HG02798 (cell line): ENCODE results near the gene EML1.

Experiments used
- ATAC-seq: cut with Tn5 transposase; IDR thresholded peaks from one replicate; pipeline ENCODE4 v1.9.1; 2021; ENCODE audit warnings: mild to moderate bottlenecking; ENCODE audit not compliant: unreplicated experiment, poor library complexity

The EML1 gene

GRCh38 chr14:99820702-99821331, 27.6 kb downstream of the EML1 start:
- no peak for ATAC-seq

- no peak for ATAC-seq
These were observed 28.6 kb downstream of the EML1 start for GRCh38 chr14:99821519-99822508.

GRCh38 chr14:99822800-99823455, 29.7 kb downstream of the EML1 start:
- ATAC-seq, result no peak

GRCh38 chr14:99824776-99825175, 31.6 kb downstream of the EML1 start:
- no peak for ATAC-seq

- no peak for ATAC-seq
These were observed 36.2 kb downstream of the EML1 start for GRCh38 chr14:99829450-99829849.

GRCh38 chr14:99831303-99831702, 38.1 kb downstream of the EML1 start:
- no peak for ATAC-seq

GRCh38 chr14:99831903-99832685, 38.9 kb downstream of the EML1 start:
- no peak for ATAC-seq

- no peak for ATAC-seq
These were observed 44.6 kb downstream of the EML1 start for GRCh38 chr14:99837822-99838221.

GRCh38 chr14:99838639-99839134, 45.5 kb downstream of the EML1 start:
- no peak for ATAC-seq

- no peak for ATAC-seq
These were observed 46.5 kb downstream of the EML1 start for GRCh38 chr14:99839696-99840095.

GRCh38 chr14:99840265-99840664, 47.1 kb downstream of the EML1 start:
- ATAC-seq, result no peak

GRCh38 chr14:99840774-99841305, 47.6 kb downstream of the EML1 start:
- no peak for ATAC-seq

- no peak for ATAC-seq
These were observed 48.3 kb downstream of the EML1 start for GRCh38 chr14:99841436-99842071.

- no peak for ATAC-seq
These were observed 48.9 kb downstream of the EML1 start for GRCh38 chr14:99842141-99842540.

GRCh38 chr14:99846808-99847207, 53.6 kb downstream of the EML1 start:
- ATAC-seq, result no peak

- no peak for ATAC-seq
These were observed 57.5 kb downstream of the EML1 start for GRCh38 chr14:99850709-99851108.

GRCh38 chr14:99852578-99852977, 59.4 kb downstream of the EML1 start:
- ATAC-seq, result no peak

GRCh38 chr14:99853206-99853605, 60.0 kb downstream of the EML1 start:
- no peak for ATAC-seq

- ATAC-seq, result no peak
These were observed 61.6 kb downstream of the EML1 start for GRCh38 chr14:99854831-99855230.
